Measurements from ENCODE around the gene LGALS7B.

GRCh38 chr19:38833092-38833425 is 44.1 kb downstream of the LGALS7B start:
- no peak for TF ChIP-seq ZNF280C (tag by site-specific recombination; IDR thresholded peaks at IDR 0.05)
- TF ChIP-seq CTCF (tag by site-specific recombination; IDR thresholded peaks at IDR 0.05), result no peak
- TF ChIP-seq ZBTB6 (tag by site-specific recombination; IDR thresholded peaks at IDR 0.05), result no peak
- no peak for TF ChIP-seq ZNF830 (tag by site-specific recombination; IDR thresholded peaks at IDR 0.05; ENCODE audit: low read depth)
- no peak for TF ChIP-seq ZNF76 (tag by site-specific recombination; IDR thresholded peaks at IDR 0.05; ENCODE audit: borderline replicate concordance, low read depth)
- no peak for TF ChIP-seq ZNF239 (tag by site-specific recombination; IDR thresholded peaks at IDR 0.05)
- no peak; the same call in 1 of the 2 replicates for TF ChIP-seq KLF16 (tag by site-specific recombination; IDR thresholded peaks at IDR 0.05)
